ENCODE data around the gene AQP2.

The AQP2 gene

GRCh38 chr12:49950273-49951251, at the start of gene AQP2:
AQP2 (plus strand) TSS chr12:49950737; CDS start chr12:49950831, 94 bp downstream.
- no peaks in the 10 kb centered on the region for H3K4me1 ChIP-seq (ENCODE audit: control insufficient read depth, insufficient read depth, low read length)
- no peak within 1 kb of the TSS for H3K4me3 ChIP-seq (ENCODE audit: low read depth, low read length)
- no peak within 1 kb of the TSS for H3K27ac ChIP-seq (ENCODE audit: extremely low read depth, low read depth, low read length)
- ChIA-PET POLR2A (interaction anchor here (0.6 kb wide), 1 partner anchor 45 kb away, joined by 10 read pairs; no protein-coding TSS in a partner anchor), CTCF (interaction anchor here (1.4 to 2.5 kb wide), 4 partner anchors 8 to 120 kb away, joined by 4 to 9 read pairs (median 5); no protein-coding TSS in a partner anchor)
- H3K9me3 ChIP-seq (ENCODE audit: control insufficient read depth, insufficient read depth, low read depth, low read length): no peaks in the 10 kb centered on the region
- no peaks in the 10 kb centered on the region for H3K36me3 ChIP-seq (ENCODE audit: control insufficient read depth in 2 of 2, insufficient read depth in 1 of 2, low read length in 2 of 2)
- no peak for TF ChIP-seq ZSCAN18 (tag by site-specific recombination; IDR thresholded peaks at IDR 0.05)
- no peak for TF ChIP-seq ZNF704 (tag by site-specific recombination; IDR thresholded peaks at IDR 0.05)
- no peak for TF ChIP-seq ZNF354C (tag by site-specific recombination; IDR thresholded peaks at IDR 0.05; ENCODE audit: borderline replicate concordance, low read depth)
- no peak for TF ChIP-seq PRDM4 (tag by site-specific recombination; IDR thresholded peaks at IDR 0.05)
- no peak for TF ChIP-seq HIC1 (tag by site-specific recombination; IDR thresholded peaks at IDR 0.05)
- TF ChIP-seq ZNF549 (tag by site-specific recombination; IDR thresholded peaks at IDR 0.05): no peak
- TF ChIP-seq ZNF626 (tag by site-specific recombination; IDR thresholded peaks at IDR 0.05): no peak
- TF ChIP-seq HOXC10 (CRISPR knock-in tag; IDR thresholded peaks at IDR 0.05): no peak
- no peak for TF ChIP-seq ZNF776 (tag by site-specific recombination; IDR thresholded peaks at IDR 0.05; ENCODE audit: borderline replicate concordance)
- TF ChIP-seq ZBTB26 (tag by site-specific recombination; optimal IDR thresholded peaks at IDR 0.05): no peak
- no peak for TF ChIP-seq ZNF394 (tag by site-specific recombination; IDR thresholded peaks at IDR 0.05; ENCODE audit: borderline replicate concordance)
- no peak for TF ChIP-seq ZNF423 (tag by site-specific recombination; IDR thresholded peaks at IDR 0.05)
- TF ChIP-seq PRDM1 (tag by site-specific recombination; IDR thresholded peaks at IDR 0.05): no peak
- TF ChIP-seq GLIS2 (tag by site-specific recombination; IDR thresholded peaks at IDR 0.05): no peak
- no peak for TF ChIP-seq ZSCAN23 (tag by site-specific recombination; IDR thresholded peaks at IDR 0.05)
- TF ChIP-seq ELK4 (IDR thresholded peaks at IDR 0.05; ENCODE audit: borderline replicate concordance, low read depth, low read length): no peak
- TF ChIP-seq ZNF561 (tag by site-specific recombination; IDR thresholded peaks at IDR 0.05; ENCODE audit: borderline replicate concordance): no peak
- TF ChIP-seq ZNF302 (tag by site-specific recombination; IDR thresholded peaks at IDR 0.05; ENCODE audit: low read depth): no peak
